Myocyte (in vitro differentiated cells): Measurements from ENCODE around the gene RAB27B. TPM values are rescaled to one million over a fixed set of nuclear protein-coding genes. Genes with fewer than 3 reads are reported as not detected.

Source experiments
- total RNA-seq: library from RNA; depleted of rRNA; stranded (reverse); fragments of >200 nt; gene quantifications from 2 replicates; pipeline ENCODE4 v1.2.3, GENCODE V29; 2014

RAB27B gene
- total RNA-seq, 1 donor from 2014 or later: 6.8 TPM

Other genes starting within 250 kb of the RAB27B start
- gene DYNAP, start 237.2 kb upstream of the RAB27B start, total RNA-seq: not detected in 2 replicates
- gene CCDC68, start 131.0 kb downstream of the RAB27B start, total RNA-seq: not detected in 2 replicates